BE2C (cell line): ENCODE data around the gene TCFL5.

Source experiments
- DNase-seq: peaks from one replicate; pipeline ENCODE4 v3.0.0-alpha.2; 2020
- H3K27me3 ChIP-seq: fragments of 250-450 bp; sonication (Bioruptor Pico); 2 replicates; pipeline ENCODE4 v1.5.1; 2020; ENCODE audit warnings: mild to moderate bottlenecking
- H3K36me3 ChIP-seq: fragments of 250-450 bp; sonication (Bioruptor Pico); 2 replicates; pipeline ENCODE4 v1.5.1; 2020; ENCODE audit warnings: mild to moderate bottlenecking
- H3K4me1 ChIP-seq: fragments of 250-450 bp; sonication (Bioruptor Pico); 2 replicates; pipeline ENCODE4 v1.5.1; 2020
- H3K4me3 ChIP-seq: 2 replicates; pipeline ENCODE4 v1.5.1; 2011; ENCODE audit warnings: low read depth, low read length
- H3K9me3 ChIP-seq: fragments of 250-450 bp; sonication (Bioruptor Pico); 2 replicates; pipeline ENCODE4 v1.5.1; 2020
- TF ChIP-seq, protein P1 (sequence below): IDR thresholded peaks from 2 replicates; pipeline ENCODE4 v1.5.1; 2012; ENCODE audit warnings: mild to moderate bottlenecking, low read depth, low read length

TCFL5 gene

DNA sequence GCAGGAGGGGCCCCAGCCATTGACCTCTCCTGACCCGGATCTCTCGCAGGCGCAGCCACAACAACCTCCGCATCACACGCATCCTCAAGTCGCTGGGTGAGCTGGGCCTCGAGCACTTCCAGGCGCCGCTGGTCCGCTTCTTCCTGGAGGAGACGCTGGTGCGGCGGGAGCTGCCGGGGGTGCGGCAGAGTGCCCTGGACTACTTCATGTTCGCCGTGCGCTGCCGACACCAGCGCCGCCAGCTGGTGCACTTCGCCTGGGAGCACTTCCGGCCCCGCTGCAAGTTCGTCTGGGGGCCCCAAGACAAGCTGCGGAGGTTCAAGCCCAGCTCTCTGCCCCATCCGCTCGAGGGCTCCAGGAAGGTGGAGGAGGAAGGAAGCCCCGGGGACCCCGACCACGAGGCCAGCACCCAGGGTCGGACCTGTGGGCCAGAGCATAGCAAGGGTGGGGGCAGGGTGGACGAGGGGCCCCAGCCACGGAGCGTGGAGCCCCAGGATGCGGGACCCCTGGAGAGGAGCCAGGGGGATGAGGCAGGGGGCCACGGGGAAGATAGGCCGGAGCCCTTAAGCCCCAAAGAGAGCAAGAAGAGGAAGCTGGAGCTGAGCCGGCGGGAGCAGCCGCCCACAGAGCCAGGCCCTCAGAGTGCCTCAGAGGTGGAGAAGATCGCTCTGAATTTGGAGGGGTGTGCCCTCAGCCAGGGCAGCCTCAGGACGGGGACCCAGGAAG lies 49.3 kb downstream of the TCFL5 start:
- no peak for DNase-seq
- TF ChIP-seq, protein P1, sequence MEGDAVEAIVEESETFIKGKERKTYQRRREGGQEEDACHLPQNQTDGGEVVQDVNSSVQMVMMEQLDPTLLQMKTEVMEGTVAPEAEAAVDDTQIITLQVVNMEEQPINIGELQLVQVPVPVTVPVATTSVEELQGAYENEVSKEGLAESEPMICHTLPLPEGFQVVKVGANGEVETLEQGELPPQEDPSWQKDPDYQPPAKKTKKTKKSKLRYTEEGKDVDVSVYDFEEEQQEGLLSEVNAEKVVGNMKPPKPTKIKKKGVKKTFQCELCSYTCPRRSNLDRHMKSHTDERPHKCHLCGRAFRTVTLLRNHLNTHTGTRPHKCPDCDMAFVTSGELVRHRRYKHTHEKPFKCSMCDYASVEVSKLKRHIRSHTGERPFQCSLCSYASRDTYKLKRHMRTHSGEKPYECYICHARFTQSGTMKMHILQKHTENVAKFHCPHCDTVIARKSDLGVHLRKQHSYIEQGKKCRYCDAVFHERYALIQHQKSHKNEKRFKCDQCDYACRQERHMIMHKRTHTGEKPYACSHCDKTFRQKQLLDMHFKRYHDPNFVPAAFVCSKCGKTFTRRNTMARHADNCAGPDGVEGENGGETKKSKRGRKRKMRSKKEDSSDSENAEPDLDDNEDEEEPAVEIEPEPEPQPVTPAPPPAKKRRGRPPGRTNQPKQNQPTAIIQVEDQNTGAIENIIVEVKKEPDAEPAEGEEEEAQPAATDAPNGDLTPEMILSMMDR: no peak
- no peaks in the 10 kb centered on the region; the same call in 1 of the 2 replicates for H3K4me1 ChIP-seq
- peaks cover 11% of the 10 kb centered on the region for H3K27me3 ChIP-seq
- H3K9me3 ChIP-seq: no peaks in the 10 kb centered on the region
- H3K4me3 ChIP-seq: no peak overlapping the region
- H3K36me3 ChIP-seq: peaks cover 45% of the 10 kb centered on the region

DNA sequence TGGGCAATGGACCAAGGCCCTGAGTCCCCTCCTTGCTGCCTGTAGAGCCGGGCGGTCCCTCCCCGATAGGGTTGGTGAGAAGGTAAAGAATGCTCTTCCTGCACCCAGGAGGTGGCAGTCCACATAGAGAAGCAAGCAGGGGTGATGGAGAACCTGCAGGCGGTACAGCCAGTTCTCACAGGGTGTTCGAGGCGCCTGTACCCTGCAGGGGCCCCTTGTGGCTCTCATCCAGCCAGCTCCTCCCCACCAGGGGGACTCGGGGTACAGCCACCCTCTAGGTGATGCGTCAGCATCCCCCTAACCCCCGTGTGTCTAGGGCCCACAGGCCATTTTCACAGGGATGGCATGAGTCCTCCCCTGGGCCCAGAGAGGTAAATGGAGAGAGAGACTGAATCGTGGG lies 49.9 kb downstream of the TCFL5 start:
- peaks cover 47% of the 10 kb centered on the region for H3K36me3 ChIP-seq
- TF ChIP-seq, protein P1: no peak
- H3K4me3 ChIP-seq: no peak overlapping the region
- H3K4me1 ChIP-seq: no peaks in the 10 kb centered on the region; the same call in 1 of the 2 replicates
- no peaks in the 10 kb centered on the region for H3K9me3 ChIP-seq
- no peak for DNase-seq
- peaks cover 6% of the 10 kb centered on the region for H3K27me3 ChIP-seq

DNA sequence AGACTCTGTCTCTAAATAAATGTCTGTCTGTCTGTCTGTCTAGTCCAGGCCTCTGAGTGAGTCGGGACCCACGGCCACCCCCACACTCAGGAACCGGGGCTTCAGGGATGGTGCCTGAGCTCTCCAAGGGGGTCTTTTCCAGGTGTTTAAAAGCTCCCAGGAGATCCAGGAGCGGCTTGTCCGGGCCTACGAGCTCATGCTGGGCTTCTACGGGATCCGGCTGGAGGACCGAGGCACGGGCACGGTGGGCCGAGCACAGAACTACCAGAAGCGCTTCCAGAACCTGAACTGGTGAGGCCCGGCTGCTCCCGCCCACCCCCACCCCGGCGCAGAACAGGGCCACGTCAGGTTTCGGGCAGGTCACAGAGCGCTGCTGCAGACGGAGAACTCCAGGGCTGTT lies 50.3 kb downstream of the TCFL5 start:
- Histone ChIP-seq H3K4me3 (no peak overlapping the region), H3K9me3 (no peaks in the 10 kb centered on the region), H3K36me3 (peaks cover 47% of the 10 kb centered on the region), H3K27me3 (peaks cover 3% of the 10 kb centered on the region), H3K4me1 (no peaks in the 10 kb centered on the region; the same call in 1 of the 2 replicates)
- no peak for DNase-seq
- TF ChIP-seq, protein P1: no peak

DNA sequence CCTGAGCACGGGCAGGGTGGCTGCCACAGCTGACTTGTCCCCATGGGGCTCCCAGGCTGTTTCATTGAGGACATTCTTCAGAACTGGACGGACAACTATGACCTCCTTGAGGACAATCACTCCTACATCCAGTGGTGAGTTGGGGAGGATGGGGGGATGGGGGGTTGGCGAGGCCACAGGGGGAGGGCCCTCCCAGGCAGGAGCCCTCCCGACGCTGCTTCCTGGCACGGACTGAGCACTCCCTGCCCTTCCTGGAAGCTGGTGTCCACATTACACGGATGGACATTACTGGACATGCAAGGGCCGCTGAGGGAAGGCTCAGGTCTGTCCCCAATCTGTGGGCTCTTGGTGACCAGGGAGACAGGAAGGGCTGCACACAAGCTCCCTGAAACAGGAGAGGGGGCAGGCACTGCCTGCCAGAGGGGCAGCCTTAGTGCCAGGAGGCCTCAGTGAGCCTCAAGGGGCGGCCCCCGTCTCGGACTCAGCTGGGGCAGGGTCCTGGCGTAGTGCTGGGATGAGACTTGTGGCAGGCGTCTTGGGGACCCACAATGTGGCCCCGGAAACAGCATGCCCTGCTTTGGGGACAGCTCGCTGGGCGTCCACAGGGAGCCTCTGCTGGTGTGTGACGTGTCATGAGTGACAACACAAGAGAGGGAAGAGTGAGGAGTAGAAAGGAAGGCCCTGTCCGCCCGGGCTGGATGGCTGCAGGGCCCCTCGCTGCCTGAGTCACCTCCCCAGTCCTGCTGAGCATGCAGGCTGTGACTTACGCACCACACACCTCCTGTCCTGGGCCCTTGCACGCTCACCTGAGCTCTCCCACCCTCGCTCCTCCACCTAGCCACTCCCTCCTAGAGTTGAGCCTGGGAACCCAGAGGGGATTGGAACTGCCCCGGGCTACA lies 51.8 kb downstream of the TCFL5 start:
- no peaks in the 10 kb centered on the region for H3K9me3 ChIP-seq
- peaks cover 47% of the 10 kb centered on the region for H3K36me3 ChIP-seq

DNA sequence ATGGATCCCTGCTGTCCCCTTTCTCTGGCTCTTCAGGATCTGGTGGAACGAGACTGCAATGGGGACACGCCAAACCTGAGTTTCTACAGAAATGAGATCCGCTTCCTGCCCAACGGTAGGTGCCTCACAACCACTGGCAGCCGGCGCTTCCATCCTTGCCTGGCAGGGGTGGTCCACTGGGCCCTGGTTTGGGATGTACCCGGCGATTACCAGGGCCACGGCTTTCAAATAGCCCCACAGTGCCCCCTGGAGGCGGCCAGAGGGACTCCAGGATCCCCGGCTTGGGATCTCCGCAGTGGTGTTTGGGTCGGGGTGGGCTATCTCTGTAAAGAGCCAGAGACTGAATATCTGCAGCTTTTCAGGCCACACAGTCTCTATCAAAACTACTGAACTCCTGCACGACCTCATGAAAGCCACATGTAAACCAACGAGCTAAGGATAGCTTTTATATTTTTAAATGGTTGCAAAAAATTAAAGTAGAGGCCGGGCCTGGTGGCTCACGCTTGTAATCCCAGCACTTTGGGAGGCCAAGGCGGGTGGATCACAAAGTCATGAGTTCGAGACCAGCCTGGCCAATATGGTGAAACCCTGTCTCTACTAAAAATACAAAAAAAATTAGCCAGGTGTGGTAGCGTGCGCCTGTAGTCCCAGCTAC lies 53.3 kb downstream of the TCFL5 start:
- Histone ChIP-seq H3K27me3 (no peaks in the 10 kb centered on the region), H3K4me1 (no peaks in the 10 kb centered on the region; the same call in 1 of the 2 replicates), H3K36me3 (peaks cover 47% of the 10 kb centered on the region), H3K4me3 (no peak overlapping the region), H3K9me3 (no peaks in the 10 kb centered on the region)
- TF ChIP-seq, protein P1: peak; percentile 92
- peak; percentile 82 for DNase-seq

More for the DNA sequence above, 51.8 kb downstream of the TCFL5 start:
- Histone ChIP-seq H3K27me3 (no peaks in the 10 kb centered on the region), H3K4me3 (no peak overlapping the region), H3K4me1 (no peaks in the 10 kb centered on the region; the same call in 1 of the 2 replicates)
- TF ChIP-seq, protein P1: no peak
- DNase-seq: no peak
